ENCODE data around the gene FSTL4.
"Not testable (repeated sequence)": the region's sequence is repeated elsewhere in the genome, so short reads cannot be mapped to it uniquely, and the experiment has no call there.

Gene FSTL4

GRCh38 chr5:133453084-133453780, 159.1 kb downstream of the FSTL4 start:
- DNase-seq, result no peak

- no peak for DNase-seq
Observed at GRCh38 chr5:133451926-133452325, 160.4 kb downstream of the FSTL4 start.

DNA sequence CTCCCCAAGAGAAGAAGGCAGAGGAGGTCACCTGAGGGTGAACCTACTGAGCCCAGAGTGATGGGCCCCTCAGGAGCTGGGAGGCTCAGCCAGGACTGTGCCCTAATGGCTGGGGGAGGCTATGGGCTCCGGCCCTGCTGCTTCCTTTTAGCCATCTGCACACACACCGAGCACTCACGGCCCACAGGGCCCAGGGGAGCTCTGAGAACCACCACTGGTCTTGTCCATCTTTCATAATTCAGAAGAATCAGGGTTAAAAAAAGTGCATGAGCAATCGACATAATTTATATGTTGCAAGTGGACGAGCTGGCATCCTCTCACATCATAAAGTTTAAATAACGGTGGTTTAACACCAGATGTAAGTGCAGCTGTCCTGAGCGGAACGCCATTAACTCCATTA, 162.1 kb downstream of the FSTL4 start:
- no peak for DNase-seq

DNA sequence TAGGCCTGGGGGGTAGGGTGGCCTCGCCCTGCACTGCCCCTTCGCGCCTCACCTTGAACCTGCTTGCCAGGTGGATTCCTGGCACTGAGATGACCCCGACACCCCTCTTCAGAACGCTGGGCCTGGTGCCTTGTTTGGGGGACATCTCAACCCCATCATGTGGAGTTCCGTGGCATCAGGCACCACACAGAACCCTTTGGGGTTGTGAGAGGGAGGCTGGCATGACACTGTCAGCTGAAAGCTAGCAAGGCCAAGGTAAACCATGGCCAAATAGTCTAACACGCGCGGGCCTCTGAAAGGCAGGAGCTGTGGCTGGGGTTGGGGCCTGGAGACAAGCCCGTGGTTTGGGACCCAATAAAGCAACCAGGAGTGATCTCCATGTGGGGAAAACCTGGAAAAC, 163.2 kb downstream of the FSTL4 start:
- DNase-seq, result no peak

GRCh38 chr5:133446440-133446839, 165.9 kb downstream of the FSTL4 start:
- DNase-seq, result no peak

GRCh38 chr5:133445744-133446143, 166.6 kb downstream of the FSTL4 start:
- no peak for DNase-seq

GRCh38 chr5:133445204-133445603, 167.1 kb downstream of the FSTL4 start:
- not testable (repeated sequence) for DNase-seq

- DNase-seq, result no peak
Observed at GRCh38 chr5:133444711-133445110, 167.6 kb downstream of the FSTL4 start.

DNA sequence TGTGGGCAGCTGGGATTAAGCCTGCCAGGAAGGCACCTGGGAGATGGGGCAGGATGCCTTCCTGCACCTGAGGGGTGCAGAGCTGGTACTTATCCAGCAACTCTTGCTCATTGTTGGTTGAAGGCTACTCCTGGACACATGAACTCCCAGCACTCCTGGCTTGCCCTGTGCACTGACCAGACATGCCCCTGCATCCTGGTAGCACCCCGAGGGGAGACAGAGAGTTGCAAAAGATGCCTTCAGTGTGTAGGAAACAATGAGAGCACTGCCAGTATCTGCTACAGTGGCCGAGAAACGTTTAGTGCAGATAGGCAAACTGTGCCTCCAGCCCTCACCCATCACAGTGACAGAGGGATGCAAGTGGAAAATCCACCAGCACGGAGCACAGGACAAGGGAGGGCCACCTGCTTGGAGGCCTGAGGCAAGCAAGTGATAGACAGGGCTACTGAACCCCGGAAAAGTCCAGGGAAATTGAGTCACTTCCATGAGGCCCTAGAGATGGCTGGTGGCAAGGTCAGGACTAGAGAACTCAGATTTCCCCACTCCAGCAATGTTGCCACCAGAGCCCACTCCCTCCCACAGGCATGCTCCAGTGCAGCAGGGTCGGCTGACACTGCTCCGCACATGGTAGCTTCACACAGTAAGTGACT, 171.1 kb downstream of the FSTL4 start:
- DNase-seq, result no peak

- no peak for DNase-seq
Observed at GRCh38 chr5:133440467-133441115, 171.8 kb downstream of the FSTL4 start.

GRCh38 chr5:133439859-133440258, 172.5 kb downstream of the FSTL4 start:
- no peak for DNase-seq

DNA sequence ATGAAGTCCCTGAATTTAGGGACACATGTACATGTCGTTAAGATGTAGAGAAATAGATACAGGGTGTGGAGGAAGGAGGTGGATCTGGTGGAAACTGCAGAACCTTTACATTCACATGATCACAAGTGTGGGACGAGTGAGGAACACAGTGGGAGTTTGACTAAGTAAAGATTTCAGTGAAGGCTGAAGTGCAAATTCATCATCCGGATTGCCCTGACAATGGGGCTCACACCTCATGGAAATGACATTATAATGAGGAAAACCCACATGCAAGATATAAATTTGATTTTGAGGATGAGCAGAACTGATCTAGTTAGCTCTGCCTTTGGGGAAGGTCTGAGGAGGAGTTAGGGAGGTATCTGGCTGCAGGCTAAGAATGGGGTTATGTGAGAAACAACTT, 173.9 kb downstream of the FSTL4 start:
- DNase-seq, result no peak

- no peak for DNase-seq
Observed at GRCh38 chr5:133434336-133434735, 178.0 kb downstream of the FSTL4 start.

GRCh38 chr5:133433641-133434040, 178.7 kb downstream of the FSTL4 start:
- no peak for DNase-seq

- no peak for DNase-seq
Observed at GRCh38 chr5:133432956-133433532, 179.3 kb downstream of the FSTL4 start.

DNA sequence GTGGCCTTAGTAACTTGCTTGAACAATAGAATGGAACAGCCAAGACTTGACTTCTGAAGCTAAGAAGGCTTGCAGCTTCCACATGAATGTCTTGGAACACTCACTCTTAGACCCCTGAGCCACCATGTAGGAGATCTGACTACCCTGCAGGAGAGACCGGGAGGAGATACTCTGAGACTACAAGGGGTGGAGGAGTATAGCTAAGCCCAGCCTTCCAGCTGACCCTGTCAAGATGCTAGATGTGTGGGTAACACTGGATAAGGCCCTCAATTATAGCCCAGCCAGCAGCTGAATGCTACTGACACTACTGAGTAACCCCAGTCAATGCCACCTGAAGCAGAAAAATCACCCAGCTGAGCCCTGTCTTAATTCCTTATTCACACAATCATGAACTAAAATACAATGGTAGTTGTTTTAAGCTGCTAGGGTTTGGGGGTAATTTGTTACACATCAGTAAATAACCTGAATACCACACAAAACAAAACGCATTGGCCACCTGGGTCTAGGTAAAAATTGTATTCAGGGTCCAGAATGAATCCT, 180.9 kb downstream of the FSTL4 start:
- DNase-seq, result no peak

DNA sequence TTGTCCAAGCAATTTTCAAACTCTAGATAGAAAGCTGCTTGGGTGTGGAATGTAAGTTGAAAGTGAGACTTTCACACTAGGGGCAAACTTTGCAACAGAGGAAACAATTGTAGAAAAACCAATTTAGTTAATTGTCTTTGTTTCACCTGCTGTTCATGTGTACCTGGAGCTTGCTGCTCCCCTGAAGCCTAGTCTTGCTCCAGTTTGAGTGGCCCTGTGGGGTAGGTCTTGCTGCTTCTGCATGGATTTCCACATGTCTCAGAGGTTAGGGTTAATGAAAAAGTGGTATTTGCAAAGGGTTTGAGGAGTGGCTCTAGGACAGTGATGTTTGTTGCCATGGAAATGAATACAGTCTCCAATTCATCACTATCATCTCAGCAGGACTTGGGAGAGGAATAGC, 182.2 kb downstream of the FSTL4 start:
- no peak for DNase-seq

DNA sequence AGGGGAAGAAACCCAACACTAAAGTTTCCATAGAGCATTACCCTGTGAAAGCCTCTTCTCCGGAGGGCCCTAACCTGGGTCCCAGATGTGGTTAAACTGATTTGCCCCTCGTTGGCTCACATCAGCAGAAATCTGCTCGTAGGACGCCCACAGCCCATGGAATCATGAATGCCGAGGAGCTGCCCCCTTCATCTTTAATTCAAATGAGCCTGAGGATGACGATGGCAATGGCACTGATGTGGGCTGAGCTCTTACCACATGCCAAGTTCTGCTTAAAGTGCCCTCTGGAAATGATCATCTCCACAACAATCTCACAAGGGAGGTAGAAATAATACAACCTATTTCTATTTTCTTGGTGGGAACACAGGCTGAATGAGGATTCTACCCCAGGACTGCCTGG, 183.3 kb downstream of the FSTL4 start:
- DNase-seq, result no peak

DNA sequence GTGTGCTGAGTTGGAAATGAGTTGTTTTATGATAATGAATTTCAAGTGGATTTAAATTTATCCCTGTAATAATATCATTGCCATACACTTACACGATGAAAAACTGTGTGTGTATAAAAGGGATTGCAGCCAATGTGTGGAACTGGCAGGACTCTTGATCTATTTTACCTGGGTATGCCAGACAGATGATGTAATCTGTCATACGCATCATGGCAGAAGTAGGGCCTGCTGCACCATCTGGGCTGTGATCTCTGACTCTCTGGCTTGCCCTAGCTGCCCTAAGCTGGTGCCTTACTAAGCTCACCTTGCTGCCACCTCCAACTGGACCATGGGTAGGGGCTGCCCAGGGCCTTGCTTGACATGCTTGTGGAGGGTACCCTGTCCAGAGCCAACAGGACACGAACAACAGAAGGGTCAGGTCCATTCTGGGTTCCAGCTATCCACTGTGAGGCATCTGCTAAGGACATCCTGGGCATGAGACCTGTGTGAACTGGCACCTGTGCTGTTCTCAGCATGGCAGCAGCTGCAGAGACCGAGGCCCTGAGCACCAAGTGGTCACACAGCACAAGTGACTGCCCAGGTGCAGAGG, 184.2 kb downstream of the FSTL4 start:
- no peak for DNase-seq

- DNase-seq, result no peak
Observed at GRCh38 chr5:133427121-133427777, 185.1 kb downstream of the FSTL4 start.

GRCh38 chr5:133426264-133426663, 186.1 kb downstream of the FSTL4 start:
- no peak for DNase-seq

DNA sequence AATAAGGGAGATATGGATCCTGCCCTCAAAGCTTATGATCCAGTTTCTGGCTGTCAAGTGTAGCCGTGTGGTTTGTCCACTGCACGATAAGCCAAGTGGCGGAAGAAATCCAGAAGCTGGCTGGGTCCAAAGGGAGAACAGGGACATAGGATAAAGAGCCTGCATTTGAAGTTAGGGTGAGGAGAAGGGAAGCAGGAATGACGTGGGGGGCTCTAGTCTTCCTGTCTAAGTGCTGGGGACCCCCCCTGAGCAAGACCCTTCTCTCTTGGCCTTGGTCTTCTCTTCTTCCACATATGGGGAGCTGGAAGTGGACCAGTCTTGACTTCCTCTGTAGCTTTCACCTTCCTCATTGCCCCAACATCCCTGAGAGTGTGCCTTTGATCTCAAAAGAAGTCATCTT, 186.6 kb downstream of the FSTL4 start:
- DNase-seq, result no peak

- DNase-seq, result no peak
Observed at GRCh38 chr5:133425222-133425621, 187.1 kb downstream of the FSTL4 start.
